COLO668 (cell line): ENCODE data around the gene GORASP2.

Source experiments
- DNase-seq: peaks from one replicate; lab custom pipeline; 2025; ENCODE audit not compliant: unreplicated experiment; lab: John Stamatoyannopoulos, UW

The GORASP2 gene

GRCh38 chr2:170965446-170966225, 36.6 kb downstream of the GORASP2 start:
- DNase-seq = no peak

DNA sequence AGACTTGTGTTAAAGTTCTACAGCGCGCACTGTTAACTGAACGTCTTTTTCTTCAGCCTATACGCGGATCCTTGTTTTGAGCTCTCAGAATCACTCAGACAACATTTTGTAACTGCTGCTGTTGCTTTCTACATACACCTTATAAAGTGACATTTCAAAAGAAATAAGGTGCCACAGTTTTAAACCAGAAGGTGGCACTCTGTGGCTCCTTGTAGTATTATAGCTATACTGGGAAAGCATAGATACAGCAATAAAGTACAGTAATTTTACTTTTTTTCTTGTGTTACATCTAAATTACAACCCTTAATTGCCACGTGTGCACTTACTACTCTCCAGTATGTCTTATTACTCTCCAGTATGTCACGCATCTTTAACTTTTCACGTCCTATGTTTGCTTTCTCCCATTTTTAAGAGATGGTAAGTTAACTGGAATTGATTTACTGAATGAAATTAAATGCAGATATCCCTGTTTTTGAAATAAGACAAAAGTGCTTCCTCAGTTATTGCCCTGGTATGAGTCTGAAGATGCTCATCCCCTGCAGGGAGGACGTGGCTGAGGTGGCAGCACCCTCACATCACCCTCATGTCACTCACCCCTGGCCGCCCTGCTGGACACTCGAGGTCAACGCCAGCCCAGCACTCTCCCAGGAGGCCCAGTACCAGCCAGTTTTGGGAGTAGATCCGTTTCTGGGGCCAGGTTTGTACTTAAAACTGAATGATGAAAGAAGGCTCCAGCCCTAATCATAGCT, 37.8 kb downstream of the GORASP2 start:
- peak; percentile 15 for DNase-seq

DNA sequence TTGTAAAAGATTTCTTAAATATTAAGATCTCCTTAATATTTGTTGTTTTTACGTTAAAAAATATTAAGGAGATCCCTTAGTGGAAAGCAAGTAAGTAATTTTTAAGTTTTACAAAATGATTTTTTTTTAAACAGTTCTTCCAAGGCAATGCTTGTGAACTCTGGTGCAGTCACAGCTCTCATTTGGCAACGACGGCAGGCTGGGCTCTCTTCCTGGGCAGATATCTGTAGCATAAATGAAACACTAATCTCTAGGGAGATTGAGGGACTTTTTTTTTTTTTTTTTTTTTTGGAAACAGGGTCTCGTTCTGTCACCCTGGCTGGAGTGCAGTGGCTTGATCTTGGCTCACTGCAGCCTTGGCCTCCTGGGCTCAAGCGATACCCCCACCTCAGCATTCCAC, 38.5 kb downstream of the GORASP2 start:
- no peak for DNase-seq

- no peak for DNase-seq
These were observed 39.4 kb downstream of the GORASP2 start for GRCh38 chr2:170968205-170969003.

DNA sequence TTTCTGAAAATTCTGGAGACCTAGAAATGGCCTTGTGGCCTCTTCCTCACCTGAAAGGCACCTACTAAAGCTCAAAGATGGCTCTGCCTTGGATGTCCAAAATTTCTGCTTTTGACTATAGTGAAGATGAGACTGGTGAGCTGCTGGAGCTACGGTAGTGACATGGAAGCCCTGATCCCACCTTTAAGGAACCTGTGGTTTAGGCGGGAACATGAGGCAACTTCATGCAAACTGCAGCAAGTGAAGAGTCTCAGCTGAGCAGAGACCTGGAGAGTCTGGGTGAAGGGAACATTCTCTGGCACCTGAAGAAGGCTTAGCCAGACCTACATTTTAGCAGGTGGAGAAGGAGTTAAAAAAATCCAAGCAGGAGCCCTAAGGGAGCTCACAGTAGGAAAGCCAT, 40.0 kb downstream of the GORASP2 start:
- no peak for DNase-seq

GRCh38 chr2:170969872-170970496, 40.9 kb downstream of the GORASP2 start:
- no peak for DNase-seq

GRCh38 chr2:170971071-170971470, 42.0 kb downstream of the GORASP2 start:
- DNase-seq = no peak

DNA sequence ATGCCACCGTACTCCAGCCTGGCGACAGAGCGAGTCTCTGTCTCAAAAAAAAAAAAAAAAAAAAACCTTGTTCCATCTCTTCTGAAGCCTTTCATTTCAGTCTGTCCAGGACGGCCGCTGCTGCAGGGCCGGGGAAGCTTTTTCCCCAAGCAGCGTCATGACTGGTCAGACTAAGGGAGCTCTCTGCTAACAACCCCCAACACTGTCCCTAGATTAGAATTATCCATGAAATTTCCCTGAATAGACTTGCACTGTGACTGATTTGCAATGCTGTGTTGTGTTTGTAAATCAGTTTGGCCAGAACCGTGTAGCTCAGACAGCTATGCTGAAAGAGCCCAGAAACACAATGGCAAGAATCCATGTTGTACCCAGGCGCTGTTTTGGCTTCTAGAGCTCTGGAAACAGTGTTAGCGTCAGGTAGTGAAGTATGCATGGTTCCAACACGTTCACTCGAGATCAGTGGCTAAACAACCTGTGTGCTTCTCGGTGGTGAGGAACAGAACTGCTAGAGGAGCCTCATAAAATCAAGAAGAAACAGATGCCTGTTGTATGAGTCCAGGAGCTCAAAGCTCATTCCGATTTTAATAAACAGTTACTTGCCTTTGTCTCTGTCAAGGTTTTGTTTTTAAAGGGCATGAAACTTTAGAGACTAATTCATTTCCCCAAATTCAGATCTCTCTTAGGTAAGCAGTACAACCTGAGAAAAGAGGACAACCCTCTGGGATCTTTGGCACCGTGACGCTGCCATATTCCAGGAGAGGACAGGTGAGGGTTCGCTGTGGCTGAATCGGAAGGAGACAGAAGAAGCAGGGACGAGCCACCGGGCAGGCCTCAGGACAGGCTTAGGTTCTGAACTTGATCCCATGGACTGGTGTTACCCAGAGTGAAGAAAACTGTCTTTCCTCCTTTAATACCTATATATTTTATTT, 43.5 kb downstream of the GORASP2 start:
- peak; percentile 27 for DNase-seq

GRCh38 chr2:170973225-170973491, 44.1 kb downstream of the GORASP2 start:
- DNase-seq = no peak

DNA sequence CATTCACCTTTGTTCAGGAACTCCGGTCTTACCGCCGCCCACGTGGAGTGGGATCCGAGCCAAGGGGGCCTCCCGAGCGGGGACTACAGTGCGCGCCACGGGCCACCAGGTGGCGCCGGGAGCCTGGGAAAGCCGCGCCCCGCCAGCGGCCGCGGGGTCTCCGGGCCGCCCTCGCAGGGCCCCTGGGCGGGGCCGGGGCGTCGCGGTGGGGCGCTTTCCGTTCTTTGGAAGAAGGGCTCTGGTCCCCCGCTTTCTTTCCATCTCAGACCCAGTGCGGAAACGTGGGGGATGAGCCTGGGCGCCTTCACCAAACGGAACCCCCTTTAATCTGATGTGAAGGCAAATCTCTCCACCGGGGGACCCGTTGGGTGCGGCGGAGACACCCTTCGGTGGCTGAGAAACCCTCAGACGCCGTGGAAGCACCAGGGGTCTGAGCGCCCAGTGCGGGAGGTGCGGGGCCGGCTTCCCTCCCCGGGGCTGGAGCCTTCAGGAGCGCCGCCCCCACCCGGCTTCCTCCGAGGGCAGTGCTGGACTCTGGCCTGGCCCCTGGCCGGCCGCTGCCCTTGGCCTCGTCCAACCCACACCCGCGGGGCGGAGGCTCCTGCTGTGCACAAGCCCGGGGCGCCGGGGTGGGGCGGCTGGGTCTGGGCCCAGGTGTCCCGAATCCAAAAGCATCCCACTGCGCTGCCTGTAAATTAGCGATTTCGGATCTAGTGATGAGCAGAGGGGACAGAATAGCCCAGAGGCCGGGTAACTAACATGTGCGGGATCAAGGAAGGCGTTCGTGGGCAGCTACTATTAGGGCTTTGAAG, 44.6 kb downstream of the GORASP2 start:
- peak; percentile 94 for DNase-seq

DNA sequence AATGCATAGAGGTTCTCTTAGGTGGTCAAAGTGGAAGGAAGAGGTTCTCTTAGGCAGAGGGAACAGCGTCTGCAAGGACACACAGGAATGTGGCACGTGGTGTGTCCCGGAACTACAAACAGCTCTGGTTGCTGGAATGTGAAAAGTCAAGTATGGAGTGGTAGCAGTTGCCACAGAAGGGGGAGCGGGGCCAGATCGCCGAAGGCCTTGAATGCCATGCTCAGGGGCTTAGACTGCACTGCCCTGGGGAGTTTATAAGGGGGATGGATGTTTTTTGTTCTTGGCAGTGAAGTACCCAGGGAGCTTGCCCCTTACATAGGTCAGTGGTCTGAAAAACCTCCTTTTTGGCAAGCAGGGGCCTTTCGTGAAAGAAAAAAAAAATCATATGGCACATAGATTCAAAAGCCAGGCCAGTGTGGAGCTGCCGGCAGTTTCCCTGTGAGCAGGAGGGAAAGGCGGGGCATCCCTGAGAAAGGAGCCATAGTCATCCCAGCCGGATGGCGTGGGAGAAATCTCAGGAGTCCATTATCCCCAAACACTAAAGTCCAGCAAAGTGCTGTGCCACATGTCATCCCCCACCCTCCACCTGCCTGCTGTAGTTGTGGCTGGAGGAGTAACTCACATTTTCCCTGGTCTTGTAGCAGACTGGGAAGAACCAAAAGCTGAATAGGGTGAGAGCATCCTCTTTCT, 45.4 kb downstream of the GORASP2 start:
- DNase-seq = no peak

DNA sequence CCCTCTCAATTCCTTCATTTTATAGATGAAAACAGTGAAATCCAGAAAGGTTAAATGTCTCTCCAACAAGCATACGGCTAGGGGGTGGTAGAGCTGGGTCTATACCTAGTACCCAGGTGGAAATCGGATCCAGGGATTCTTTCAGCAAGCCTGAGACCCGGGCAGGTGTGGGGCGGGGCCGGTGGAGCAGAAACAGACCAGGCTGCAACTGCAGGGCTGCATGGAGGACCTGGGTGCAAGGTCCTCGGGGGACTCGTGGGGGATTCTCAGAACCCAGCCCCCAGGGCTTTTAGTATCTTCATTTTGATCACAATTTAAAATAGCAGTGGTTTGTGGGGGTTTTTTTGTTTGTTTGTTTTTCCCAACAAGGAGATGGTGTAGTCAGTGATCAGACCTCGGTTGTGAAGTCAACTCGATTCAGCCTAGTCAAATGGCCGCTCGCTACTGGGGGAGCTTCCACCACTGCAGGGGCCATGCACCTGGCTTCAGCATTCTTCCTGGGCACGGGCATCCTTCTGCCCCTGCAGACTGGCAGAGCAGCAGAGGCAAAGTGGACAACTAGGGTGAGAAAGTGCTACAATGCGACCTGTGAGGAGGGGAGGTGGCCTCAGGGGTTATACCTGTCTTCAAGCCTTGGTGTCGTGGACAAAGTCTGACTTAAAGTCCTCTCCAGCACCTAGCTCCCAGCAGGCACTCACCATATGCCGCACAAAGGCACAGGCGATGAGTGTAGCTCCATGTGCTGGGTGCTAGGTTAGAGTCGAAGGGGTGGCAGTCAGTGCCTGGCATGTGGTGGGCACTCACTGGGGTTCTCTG, 46.3 kb downstream of the GORASP2 start:
- DNase-seq = peak; percentile 17

DNA sequence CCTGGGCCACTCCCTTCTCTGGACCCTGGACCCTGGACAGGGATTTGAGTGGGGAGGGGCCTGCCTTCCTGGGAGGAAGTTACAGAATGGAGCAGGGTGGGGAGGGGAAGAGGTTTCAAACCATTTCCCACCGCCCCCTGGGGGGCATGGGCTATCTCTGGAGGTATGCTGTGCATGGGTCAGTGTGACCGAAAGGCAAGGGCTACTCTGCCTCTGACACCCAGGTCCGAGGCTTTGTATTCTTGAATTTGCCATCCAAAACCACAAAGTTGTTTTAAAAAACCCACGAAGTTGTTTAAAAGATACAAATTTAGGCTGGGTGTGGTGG, 46.9 kb downstream of the GORASP2 start:
- DNase-seq = no peak

GRCh38 chr2:170984079-170984478, 55.0 kb downstream of the GORASP2 start:
- DNase-seq = no peak

DNA sequence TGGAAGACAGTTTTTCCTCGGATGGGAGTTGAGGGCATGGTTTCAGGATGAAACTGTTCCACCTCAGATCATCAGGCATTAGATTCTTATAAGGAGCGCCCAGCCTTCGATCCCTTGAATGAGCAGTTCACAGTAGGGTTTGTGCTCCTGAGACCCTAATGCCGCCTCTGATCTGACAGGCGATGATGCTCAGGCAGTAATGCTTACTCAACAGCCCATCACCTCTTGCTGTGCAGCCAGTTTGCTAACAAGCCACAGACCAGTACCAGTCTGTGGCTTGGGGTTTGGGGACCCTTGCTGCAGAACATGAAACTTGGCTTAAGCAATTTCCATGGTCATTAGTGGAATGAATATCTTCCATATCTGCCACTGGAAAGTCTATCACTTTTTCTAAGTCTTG, 56.4 kb downstream of the GORASP2 start:
- no peak for DNase-seq

DNA sequence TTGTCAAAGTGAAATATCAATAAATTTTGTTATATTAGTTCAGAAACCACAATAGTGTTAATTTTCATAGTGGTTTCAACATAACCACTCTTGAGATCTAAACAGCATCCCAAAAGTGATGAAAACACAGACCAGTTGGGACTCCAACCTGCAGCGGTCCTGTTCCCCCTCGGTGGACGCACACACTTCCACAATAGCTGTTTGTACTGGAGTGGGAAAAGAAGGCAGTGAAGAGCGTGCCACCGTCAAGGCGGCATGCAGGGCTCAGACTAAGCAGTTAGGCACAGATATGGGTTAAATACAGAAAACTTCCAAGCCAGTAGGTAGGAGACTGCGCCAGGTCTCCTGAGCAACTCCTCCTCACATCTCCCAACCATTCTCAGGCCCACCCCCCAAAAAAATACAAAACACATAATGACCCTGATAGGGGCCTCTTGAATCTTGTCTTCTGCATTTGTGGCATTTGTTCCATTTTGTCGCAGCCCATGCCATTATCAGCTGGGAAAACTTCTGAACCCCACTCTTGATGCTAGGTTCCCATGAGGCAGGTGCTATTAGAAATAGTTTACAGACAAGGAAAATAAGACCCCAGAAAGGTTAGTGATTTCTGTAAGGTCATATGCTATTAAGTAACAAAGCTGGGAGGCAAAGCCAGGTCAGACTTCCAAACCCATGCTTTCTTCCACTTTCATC, 57.7 kb downstream of the GORASP2 start:
- DNase-seq = no peak

GRCh38 chr2:170991398-170992182, 62.5 kb downstream of the GORASP2 start:
- no peak for DNase-seq
